ENCODE results near the gene BIRC2.

The BIRC2 gene

DNA sequence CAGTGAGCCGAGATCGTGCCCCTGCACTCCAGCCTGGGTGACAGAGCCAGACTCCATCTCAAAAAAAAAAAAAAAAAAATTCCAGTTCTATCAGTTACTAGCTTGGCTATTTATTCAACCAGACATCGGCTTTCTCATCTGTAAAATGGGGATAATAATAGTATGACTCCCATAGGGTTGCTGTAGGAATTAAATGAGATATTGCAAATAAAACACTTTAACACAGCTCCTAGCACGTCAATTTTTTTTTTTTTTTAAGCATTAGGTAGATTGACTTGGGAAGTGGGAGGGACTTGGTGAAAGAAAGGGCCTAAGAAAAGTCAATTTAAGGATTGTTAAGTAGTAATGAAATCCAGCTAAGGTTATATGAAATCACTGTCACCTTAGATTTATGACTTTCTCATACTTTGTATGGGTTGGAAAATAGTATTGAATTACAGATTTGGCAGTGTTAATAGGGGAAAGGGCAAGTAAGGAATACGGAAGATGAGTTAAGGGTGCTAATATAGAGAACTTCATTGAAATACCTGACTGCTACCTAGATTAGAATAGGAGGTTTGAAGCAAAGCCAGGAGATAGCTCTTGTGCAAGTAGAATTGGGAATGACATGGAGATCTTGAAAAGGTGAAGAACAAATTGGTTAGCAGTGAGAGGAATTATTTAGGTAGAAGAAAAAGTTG is 28.8 kb downstream of the BIRC2 start:
- Histone ChIP-seq H3K9me3 (ENCODE audit: control insufficient read depth, insufficient read depth, low read depth, low read length) (no peaks in the 10 kb centered on the region), H3K27ac (ENCODE audit: extremely low read depth, low read depth, low read length) (no peak overlapping the region), H3K36me3 (ENCODE audit: control insufficient read depth in 2 of 2, insufficient read depth in 1 of 2, low read length in 2 of 2) (peaks cover 0 to 43% of the 10 kb centered on the region in 2 experiments; a peak in 1 of 3 replicates), H3K4me1 (ENCODE audit: control insufficient read depth, insufficient read depth, low read length) (no peaks in the 10 kb centered on the region), H3K4me3 (ENCODE audit: low read depth, low read length) (no peak overlapping the region)
- CTCF ChIA-PET, result interaction anchor here (0.7 to 1.3 kb wide), 4 partner anchors 9 to 31 kb away, joined by 3 to 6 read pairs (median 3); no protein-coding TSS in a partner anchor
- POLR2A ChIA-PET, result no interaction called here
- no peak for TF ChIP-seq ZBTB20 (tag by site-specific recombination; IDR thresholded peaks at IDR 0.05)
- TF ChIP-seq ZNF664 (tag by site-specific recombination; IDR thresholded peaks at IDR 0.05), result peak; percentile 60; the same call in 1 of the 2 replicates
- TF ChIP-seq, protein P1, sequence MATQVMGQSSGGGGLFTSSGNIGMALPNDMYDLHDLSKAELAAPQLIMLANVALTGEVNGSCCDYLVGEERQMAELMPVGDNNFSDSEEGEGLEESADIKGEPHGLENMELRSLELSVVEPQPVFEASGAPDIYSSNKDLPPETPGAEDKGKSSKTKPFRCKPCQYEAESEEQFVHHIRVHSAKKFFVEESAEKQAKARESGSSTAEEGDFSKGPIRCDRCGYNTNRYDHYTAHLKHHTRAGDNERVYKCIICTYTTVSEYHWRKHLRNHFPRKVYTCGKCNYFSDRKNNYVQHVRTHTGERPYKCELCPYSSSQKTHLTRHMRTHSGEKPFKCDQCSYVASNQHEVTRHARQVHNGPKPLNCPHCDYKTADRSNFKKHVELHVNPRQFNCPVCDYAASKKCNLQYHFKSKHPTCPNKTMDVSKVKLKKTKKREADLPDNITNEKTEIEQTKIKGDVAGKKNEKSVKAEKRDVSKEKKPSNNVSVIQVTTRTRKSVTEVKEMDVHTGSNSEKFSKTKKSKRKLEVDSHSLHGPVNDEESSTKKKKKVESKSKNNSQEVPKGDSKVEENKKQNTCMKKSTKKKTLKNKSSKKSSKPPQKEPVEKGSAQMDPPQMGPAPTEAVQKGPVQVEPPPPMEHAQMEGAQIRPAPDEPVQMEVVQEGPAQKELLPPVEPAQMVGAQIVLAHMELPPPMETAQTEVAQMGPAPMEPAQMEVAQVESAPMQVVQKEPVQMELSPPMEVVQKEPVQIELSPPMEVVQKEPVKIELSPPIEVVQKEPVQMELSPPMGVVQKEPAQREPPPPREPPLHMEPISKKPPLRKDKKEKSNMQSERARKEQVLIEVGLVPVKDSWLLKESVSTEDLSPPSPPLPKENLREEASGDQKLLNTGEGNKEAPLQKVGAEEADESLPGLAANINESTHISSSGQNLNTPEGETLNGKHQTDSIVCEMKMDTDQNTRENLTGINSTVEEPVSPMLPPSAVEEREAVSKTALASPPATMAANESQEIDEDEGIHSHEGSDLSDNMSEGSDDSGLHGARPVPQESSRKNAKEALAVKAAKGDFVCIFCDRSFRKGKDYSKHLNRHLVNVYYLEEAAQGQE (tag by site-specific recombination; IDR thresholded peaks at IDR 0.05), result no peak

DNA sequence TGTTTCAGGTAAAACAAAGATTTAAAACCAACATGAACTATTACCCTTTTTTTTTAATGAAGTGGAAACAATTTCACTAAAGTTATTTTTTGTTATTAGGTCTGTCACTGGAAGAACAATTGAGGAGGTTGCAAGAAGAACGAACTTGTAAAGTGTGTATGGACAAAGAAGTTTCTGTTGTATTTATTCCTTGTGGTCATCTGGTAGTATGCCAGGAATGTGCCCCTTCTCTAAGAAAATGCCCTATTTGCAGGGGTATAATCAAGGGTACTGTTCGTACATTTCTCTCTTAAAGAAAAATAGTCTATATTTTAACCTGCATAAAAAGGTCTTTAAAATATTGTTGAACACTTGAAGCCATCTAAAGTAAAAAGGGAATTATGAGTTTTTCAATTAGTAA is 30.9 kb downstream of the BIRC2 start:
- H3K36me3 ChIP-seq (ENCODE audit: control insufficient read depth in 2 of 2, insufficient read depth in 1 of 2, low read length in 2 of 2), result peaks cover 0 to 55% of the 10 kb centered on the region in 2 experiments; a peak in 1 of 3 replicates
- ChIA-PET CTCF (no interaction called here), POLR2A (no interaction called here)
- H3K4me1 ChIP-seq (ENCODE audit: control insufficient read depth, insufficient read depth, low read length), result no peaks in the 10 kb centered on the region
- no peaks in the 10 kb centered on the region for H3K9me3 ChIP-seq (ENCODE audit: control insufficient read depth, insufficient read depth, low read depth, low read length)
- H3K4me3 ChIP-seq (ENCODE audit: low read depth, low read length), result no peak overlapping the region
- TF ChIP-seq YY1 (tag by site-specific recombination; IDR thresholded peaks at IDR 0.05) (no peak), PRDM1 (tag by site-specific recombination; IDR thresholded peaks at IDR 0.05) (no peak), HOXA7 (CRISPR knock-in tag; IDR thresholded peaks at IDR 0.05; ENCODE audit: borderline replicate concordance) (no peak), ZNF544 (tag by site-specific recombination; IDR thresholded peaks at IDR 0.05) (no peak), MZF1 (tag by site-specific recombination; IDR thresholded peaks at IDR 0.05; ENCODE audit: borderline replicate concordance) (no peak), TRIM28 (IDR thresholded peaks at IDR 0.05; ENCODE audit: borderline replicate concordance, low read length) (no peak), ZNF394 (tag by site-specific recombination; IDR thresholded peaks at IDR 0.05; ENCODE audit: borderline replicate concordance) (no peak), ZNF155 (tag by site-specific recombination; IDR thresholded peaks at IDR 0.05) (no peak), ZFP3 (tag by site-specific recombination; IDR thresholded peaks at IDR 0.05; ENCODE audit: low read depth) (no peak)
- TF ChIP-seq, protein P2, sequence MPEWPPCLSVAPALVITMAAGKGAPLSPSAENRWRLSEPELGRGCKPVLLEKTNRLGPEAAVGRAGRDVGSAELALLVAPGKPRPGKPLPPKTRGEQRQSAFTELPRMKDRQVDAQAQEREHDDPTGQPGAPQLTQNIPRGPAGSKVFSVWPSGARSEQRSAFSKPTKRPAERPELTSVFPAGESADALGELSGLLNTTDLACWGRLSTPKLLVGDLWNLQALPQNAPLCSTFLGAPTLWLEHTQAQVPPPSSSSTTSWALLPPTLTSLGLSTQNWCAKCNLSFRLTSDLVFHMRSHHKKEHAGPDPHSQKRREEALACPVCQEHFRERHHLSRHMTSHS (tag by site-specific recombination; IDR thresholded peaks at IDR 0.05), result no peak
- TF ChIP-seq, protein P1 (tag by site-specific recombination; IDR thresholded peaks at IDR 0.05), result no peak
- H3K27ac ChIP-seq (ENCODE audit: extremely low read depth, low read depth, low read length), result no peak overlapping the region
